VCaP (cell line): ENCODE results near the gene ARHGAP8.

Experiments used
- H3K27ac ChIP-seq: fragments of 450-650 bp; 2 replicates; pipeline ENCODE4 v1.5.1; 2017
- TF ChIP-seq, protein P1 (sequence below): fragments of 450-650 bp; conservative IDR thresholded peaks from 2 replicates; pipeline ENCODE4 v1.5.1; 2017; ENCODE audit warnings: mild to moderate bottlenecking, moderate library complexity

The ARHGAP8 gene

GRCh38 chr22:44884562-44884961 is 132.2 kb downstream of the ARHGAP8 start:
- TF ChIP-seq, protein P1, sequence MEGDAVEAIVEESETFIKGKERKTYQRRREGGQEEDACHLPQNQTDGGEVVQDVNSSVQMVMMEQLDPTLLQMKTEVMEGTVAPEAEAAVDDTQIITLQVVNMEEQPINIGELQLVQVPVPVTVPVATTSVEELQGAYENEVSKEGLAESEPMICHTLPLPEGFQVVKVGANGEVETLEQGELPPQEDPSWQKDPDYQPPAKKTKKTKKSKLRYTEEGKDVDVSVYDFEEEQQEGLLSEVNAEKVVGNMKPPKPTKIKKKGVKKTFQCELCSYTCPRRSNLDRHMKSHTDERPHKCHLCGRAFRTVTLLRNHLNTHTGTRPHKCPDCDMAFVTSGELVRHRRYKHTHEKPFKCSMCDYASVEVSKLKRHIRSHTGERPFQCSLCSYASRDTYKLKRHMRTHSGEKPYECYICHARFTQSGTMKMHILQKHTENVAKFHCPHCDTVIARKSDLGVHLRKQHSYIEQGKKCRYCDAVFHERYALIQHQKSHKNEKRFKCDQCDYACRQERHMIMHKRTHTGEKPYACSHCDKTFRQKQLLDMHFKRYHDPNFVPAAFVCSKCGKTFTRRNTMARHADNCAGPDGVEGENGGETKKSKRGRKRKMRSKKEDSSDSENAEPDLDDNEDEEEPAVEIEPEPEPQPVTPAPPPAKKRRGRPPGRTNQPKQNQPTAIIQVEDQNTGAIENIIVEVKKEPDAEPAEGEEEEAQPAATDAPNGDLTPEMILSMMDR = no peak
- no peak overlapping the region for H3K27ac ChIP-seq

GRCh38 chr22:44884968-44885805 is 132.8 kb downstream of the ARHGAP8 start:
- TF ChIP-seq, protein P1 = no peak
- no peak overlapping the region for H3K27ac ChIP-seq

GRCh38 chr22:44885806-44886360 is 133.5 kb downstream of the ARHGAP8 start:
- no peak overlapping the region for H3K27ac ChIP-seq
- TF ChIP-seq, protein P1 = no peak

- H3K27ac ChIP-seq = no peak overlapping the region
- TF ChIP-seq, protein P1 = no peak
Measured at GRCh38 chr22:44887941-44888366, 135.6 kb downstream of the ARHGAP8 start.

DNA sequence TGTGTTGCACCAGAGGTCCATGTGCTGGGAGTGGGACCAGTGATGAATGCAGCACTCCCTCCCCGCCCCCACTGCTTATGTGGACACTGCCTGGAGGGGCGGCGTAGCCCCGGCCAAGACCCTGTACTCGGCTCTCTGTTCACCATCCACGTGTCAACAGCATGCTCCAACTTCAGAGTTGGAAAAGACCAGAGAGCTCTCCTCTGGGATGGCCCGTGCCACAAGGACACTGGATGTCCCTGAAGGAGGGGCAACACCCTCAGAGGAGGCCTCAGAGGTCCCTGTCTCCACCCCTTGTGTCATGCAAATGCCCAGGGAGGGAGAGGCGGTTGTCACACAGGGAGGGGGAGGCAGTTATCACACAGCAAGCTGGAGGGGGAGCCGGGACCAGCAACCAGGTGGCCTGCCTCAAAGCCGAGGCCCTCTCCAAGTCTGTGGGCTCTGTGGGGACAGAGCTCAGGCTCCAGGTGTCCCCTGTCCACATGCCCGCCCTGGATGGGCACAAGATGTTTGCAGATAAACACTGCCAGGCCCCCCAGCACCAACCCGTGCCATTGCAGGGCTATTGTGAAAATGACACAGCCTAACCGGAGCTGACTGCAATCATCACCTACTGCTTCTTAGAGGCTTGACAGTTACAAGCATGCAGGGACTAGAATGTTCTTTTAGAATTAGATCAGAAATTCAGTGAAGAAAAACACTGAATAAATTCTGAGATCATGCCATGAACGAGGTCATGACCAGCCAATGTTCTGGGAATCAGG is 136.3 kb downstream of the ARHGAP8 start:
- H3K27ac ChIP-seq = no peak overlapping the region
- TF ChIP-seq, protein P1 = no peak

- H3K27ac ChIP-seq = no peak overlapping the region
- TF ChIP-seq, protein P1 = no peak
Measured at GRCh38 chr22:44889255-44889878, 137.0 kb downstream of the ARHGAP8 start.
